ENCODE results near the gene FOXR1. TPM values are rescaled to one million over a fixed set of nuclear protein-coding genes. Genes with fewer than 3 reads are reported as not detected.

FOXR1 gene
- not detected in 2 replicates for total RNA-seq

GRCh38 chr11:118971646-118972045 lies at the start of gene FOXR1:
FOXR1 (plus strand) TSS chr11:118971761; CDS start chr11:118971932, 171 bp downstream.
- intact Hi-C loops (cut with micrococcal nuclease), result no loop called here

DNA sequence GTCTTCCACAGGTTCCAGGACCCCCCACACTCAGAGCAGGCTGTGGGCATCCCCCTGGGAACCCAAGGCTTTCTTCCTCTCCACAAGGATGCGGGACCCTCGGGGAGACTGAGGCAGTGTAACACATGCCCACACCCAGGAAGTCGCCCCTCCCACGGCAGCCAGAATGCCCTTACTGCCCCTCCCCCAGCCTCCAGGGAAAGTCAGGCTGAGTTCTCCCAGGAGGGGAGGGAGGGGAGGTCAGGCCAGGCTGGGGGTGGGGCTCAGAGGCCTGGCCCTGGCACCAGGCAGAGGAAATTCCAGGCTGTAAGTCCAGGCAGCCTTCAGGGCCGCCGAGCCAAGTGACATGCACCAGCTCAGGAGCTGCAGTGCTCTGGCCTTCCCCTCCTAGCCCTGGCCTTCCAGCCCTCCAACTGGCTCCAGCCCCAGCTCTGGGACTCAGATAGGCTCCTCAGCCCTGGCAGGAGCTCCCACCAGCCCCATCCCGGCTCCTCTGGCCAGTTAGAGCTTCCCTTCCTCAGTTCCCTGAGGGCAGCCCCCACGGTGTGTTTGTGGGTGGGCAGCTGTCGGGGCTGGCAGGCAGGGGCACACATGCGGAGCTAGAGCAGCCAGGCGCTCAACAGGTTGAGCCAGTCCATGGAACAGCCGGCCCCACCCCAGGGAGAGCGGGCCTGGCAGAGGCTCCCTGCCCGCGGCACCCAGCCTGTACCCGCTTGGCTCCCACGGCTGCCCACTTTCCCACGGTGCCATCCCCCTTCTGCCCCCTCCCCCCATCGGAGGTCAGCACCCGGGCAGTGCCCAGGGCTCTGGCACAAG lies 49.4 kb upstream of the FOXR1 start:
- intact Hi-C loops (cut with micrococcal nuclease), result no loop called here

DNA sequence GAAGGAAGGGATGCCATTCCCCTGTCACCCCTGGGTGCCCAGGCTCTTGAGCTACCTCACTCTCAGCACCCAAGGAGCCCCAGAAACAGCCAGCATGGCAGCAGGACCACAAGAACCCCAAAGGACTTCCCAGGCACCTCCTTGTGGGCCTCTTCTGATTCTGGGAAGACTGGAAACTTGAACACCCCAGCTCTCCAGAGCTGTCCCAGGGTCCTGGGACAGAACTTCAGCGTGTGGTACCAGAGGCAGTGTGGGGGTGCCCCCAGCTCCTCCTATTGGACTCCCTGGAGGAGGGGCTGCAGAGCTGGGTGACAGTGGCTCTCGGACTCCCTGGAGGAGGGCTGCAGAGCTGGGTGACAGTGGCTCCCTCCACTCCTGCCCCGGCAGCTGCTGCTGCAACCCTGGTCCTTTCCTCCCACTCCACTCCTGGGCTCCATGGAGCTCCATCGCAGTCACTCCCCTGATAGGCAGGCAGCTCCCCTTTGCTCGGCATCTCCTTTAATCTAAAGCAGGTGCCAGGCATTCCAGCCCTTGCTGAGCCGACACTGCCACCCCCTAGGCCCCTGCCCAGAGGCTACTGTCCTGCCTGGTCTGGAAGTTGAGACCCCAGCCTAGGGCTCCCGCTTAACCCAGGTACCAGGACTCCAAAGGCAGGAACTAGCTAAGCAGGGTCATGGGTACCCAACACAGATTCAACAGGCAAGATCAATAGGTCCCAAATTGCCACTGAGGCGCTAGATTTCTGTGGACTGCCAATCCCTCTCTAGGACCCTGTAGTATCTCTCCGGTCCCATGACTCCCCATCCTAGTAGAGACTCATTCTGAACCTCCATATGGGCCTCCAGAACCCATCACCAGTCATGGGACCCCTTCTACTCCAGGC lies 48.6 kb upstream of the FOXR1 start:
- intact Hi-C loops (cut with micrococcal nuclease), result no loop called here

GRCh38 chr11:118923721-118924587 lies 47.6 kb upstream of the FOXR1 start:
- intact Hi-C loops (cut with micrococcal nuclease), result no loop called here

DNA sequence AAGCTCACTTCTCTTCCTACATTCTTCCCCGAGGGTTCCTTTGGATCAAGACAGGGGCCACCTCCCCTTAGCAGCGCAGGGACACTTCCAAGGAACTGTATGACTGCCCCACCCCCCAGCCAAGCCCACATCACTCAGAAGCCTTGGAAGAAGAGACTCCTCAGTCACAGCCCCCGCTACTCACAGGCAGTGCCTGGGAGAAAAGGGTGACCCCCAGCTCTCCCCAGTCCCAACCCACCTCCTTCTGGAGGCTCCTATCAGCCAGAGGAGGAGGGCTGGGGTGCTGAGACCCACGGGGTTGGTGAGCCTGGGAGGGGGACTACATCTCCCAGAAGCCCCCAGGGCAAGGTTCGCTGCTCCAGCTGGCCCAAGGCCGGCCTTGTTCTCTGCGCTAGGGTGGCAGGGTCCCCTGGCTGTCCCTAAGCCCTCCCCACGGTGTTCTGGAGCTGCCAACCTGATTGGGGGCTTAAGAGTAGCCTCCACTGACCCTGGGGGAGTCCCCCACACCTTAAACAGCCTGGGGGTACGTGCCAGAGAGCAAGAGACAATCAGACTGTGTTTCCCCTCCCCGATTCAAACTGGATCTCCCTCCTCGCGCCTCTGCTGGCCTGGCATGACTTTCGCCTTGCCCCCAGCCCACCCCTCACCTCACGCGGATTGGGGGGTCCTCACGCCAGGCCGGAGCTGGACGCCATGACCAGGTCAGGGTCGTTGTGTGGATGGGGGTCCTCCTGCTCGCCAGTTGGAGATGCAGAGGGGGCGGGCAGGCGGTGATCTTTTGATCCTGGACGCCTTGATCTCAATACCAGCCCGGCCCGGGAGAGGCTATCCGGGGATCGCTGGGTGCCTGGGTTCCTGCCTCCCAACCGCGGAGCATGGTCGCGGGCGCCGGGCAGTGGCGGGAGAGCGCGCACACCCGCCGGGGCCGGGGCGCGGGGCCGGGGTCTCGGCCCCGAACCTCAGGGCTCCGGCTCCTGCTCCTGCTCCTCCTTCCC lies 46.7 kb upstream of the FOXR1 start:
- intact Hi-C loops (cut with micrococcal nuclease), result loop anchor here (5.0 kb wide), 3 partner anchors 182 to 488 kb away; partner anchors contain the start of genes C2CD2L and KMT2A

GRCh38 chr11:118927554-118928100 lies 43.9 kb upstream of the FOXR1 start:
- intact Hi-C loops (cut with micrococcal nuclease), result loop anchor here (1.0 to 5.0 kb wide), 7 partner anchors 15 to 490 kb away; partner anchors contain the start of genes C2CD2L, KMT2A, RPS25 and TRAPPC4

GRCh38 chr11:118928101-118928869 lies 43.3 kb upstream of the FOXR1 start:
- intact Hi-C loops (cut with micrococcal nuclease), result loop anchor here (1.0 to 5.0 kb wide), 7 partner anchors 16 to 491 kb away; partner anchors contain the start of genes C2CD2L, KMT2A, RPS25 and TRAPPC4

DNA sequence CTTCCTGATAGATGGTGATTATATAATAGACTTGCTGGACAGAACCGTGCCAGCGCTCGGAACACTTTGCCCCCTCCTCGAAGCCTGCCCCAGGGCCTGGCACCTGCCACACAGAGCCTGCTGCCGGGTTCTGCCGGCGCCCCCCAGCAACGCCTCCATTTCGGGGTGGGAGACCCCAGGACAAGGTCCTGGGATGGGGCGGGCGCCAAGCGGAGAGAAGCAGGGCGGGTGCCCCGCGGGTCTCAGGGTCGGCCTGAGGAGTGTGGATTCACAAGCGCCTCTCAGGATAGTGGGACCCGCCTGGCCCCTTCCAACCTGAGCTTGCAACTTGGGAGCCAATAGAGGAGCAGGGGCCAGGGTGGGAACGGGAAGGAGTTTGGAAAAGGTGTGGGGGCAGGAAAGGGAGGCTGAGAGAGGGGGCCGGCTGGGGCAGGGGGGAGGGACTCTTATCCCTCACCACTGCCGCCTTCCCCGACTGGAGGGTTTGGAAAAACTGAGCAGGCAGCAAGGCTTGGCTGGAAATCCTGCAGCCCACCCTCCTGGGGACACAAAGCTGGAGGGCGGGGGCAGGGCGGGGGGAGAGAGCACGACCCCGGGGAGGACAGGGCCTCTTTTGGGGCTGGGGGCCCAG lies 42.6 kb upstream of the FOXR1 start:
- intact Hi-C loops (cut with micrococcal nuclease), result loop anchor here (1.0 to 5.0 kb wide), 7 partner anchors 17 to 492 kb away; partner anchors contain the start of genes C2CD2L, KMT2A, RPS25 and TRAPPC4

DNA sequence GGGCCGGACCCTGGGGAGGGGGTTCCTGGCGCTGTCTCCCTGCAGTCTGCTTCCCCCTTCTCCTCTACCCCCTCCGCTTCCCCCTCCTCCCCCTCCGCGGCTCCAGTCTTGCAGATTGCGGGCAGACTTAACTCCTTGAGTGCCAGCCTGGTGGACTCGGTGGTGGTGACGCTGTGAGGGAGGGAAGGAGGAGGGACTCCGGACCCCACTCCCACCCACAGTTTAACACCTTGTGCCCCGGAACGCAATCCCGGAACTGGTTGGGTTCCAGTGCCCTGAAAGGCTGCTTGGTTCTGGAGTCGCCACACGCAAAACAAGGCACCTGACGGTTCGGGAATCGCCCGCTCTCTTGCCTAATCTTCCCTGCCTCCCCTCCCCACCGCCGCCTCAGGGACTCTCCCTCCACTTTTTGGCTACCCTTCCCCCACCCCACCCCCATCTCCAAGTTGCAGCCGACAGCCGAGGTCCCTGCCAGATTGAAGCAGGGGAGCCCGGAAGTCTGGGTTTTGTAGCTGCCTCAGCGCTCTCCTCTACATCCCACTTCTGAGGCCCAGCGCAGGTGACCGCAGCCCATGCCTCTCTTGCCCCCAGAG lies 42.0 kb upstream of the FOXR1 start:
- intact Hi-C loops (cut with micrococcal nuclease), result loop anchor here (1.0 to 5.0 kb wide), 8 partner anchors 22 to 492 kb away; partner anchors contain the start of genes C2CD2L, KMT2A, RPS25 and TRAPPC4

- intact Hi-C loops (cut with micrococcal nuclease), result loop anchor here (1.0 kb wide), 3 partner anchors 23 to 67 kb away; partner anchors contain the start of gene UPK2
Observed at GRCh38 chr11:118930094-118930712, 41.4 kb upstream of the FOXR1 start.

DNA sequence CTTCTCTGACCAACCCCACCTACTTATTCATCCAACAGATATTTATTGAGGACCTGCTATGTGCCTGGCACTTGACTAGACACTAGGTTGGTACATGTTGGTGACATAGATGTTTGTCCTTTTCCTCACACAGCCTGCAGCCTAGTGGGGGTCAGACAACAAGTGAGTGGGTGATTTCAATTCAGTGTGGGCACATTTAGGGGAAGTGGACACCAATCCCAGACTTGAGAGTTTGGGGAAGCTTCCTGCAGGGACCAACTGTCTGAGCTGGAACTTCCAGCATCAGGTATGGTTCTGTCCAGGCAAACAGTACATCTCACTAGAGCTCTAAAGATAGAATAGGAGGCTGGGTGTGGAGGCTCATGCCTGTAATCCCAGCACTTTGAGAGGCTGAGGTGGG lies 40.0 kb upstream of the FOXR1 start:
- intact Hi-C loops (cut with micrococcal nuclease), result no loop called here

DNA sequence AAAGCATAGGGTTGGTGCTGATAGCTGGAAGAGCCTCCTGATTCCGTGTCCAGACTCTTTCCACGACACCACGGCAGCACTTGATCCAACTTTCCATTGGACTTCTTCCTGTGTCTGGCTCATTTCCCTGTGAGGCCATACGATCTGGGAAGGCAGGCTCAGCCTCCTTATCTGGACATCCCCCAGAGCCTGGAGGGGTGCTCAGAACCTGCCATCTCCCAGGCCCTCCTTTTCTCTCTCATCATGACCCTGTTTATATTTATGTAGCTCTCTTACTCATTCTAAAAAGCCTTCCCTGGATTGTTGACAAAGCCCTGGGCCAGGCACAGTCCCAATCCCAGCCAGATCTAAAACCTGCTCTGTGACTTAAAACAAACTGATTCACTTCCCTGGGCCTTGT lies 38.1 kb upstream of the FOXR1 start:
- intact Hi-C loops (cut with micrococcal nuclease), result no loop called here

DNA sequence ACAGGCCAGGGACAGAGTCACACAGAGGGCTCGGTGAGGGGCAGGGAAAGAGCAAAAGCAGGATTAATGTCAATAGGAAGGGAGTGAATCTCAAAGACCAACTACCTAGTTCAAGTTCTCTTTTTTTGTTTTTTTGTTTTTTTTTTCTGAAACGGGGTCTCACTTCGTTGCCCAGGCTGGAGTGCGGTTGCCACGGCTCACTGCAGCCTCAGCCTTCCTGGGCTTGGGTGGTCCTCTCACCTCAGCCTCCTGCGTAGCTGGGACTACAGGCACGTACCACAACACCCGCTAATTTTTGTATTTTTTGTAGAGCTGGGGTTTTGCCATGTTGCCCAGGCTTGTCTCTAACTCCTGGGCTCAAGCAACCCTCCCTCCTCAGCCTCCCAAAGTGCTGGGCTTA lies 36.2 kb upstream of the FOXR1 start:
- intact Hi-C loops (cut with micrococcal nuclease), result no loop called here

DNA sequence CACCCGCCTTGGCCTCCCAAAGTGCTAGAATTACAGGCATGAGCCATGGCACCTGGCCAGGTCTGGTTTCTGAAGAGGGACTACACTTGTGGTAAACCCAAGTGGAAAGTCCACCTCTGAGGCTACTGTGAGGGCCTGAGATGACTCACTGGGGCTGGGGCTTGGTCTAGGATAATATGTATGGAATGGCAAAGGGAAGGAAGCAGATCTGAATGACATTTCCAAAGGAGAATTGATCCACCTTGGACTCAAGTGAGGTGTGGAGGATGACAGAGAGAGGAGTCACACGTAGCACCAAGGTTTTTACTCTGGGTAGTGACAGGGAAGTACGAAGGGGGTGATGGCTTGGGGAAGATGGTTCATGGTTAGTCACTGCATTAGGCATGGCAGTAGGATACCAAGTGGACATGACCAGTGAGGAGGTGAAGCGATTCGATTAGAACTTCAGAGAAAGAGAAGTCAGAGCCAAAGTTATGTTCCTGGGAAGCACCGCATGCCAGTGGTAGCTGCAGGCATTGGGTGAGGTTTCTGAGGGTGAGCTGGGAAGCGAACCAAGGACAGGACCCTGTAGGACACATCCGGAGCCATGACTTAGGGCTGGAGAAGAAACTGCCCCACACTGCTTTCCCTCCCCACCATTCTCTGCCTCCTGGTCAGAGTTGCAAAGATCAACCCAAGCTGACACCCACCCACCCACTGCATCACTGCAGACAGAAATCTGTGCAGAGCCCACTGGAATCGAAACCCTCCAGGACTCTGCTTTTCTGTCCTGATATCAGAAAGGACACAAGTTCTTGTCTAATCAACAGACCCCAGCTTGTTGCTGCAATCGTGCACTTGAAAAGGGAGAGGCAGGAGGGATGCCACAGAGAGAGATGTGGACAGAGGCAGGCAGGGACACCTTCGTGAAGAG lies 32.8 kb upstream of the FOXR1 start:
- intact Hi-C loops (cut with micrococcal nuclease), result no loop called here

GRCh38 chr11:118939404-118939915 lies 32.1 kb upstream of the FOXR1 start:
- intact Hi-C loops (cut with micrococcal nuclease), result no loop called here
